DND-41 (cell line): Measurements from ENCODE around the gene PIAS3.

ENCODE experiments used
- ATAC-seq: fragments of 200-7000 bp; cut with Tn5 transposase; 3 replicates; pipeline ENCODE4 v1.9.1; 2021; ENCODE audit warnings: low read depth; ENCODE audit not compliant: insufficient read depth
- DNase-seq: peaks from one replicate; pipeline ENCODE4 v3.0.0-alpha.2; 2020
- H2AFZ ChIP-seq: 2 replicates; pipeline ENCODE4 v1.6.0; 2012; ENCODE audit warnings: low read depth, low read length
- H3K27ac ChIP-seq: 2 replicates; pipeline ENCODE4 v1.5.1; 2012; ENCODE audit warnings: low read length, inconsistent platforms
- H3K27me3 ChIP-seq: fragments of 200-600 bp; sonication (generic); 2 replicates; pipeline ENCODE4 v1.6.0; 2012; ENCODE audit warnings: low read length, mild to moderate bottlenecking, inconsistent platforms; ENCODE audit not compliant: insufficient read depth, poor library complexity
- H3K36me3 ChIP-seq: 2 replicates; pipeline ENCODE4 v1.5.1; 2012; ENCODE audit warnings: low read length, inconsistent platforms; ENCODE audit not compliant: insufficient read depth
- H3K4me1 ChIP-seq: 2 replicates; pipeline ENCODE4 v1.5.1; 2012; ENCODE audit warnings: mild to moderate bottlenecking, low read length; ENCODE audit not compliant: insufficient read depth
- H3K4me2 ChIP-seq: 2 replicates; pipeline ENCODE4 v1.6.0; 2012; ENCODE audit warnings: mild to moderate bottlenecking, moderate library complexity, low read length, inconsistent platforms; ENCODE audit not compliant: insufficient read depth
- H3K4me3 ChIP-seq, 2 experiments: fragments of 200-600 bp in 1 of 2; shearing (Covaris generic) in 1 of 2; 2 replicates each; pipeline ENCODE4 v1.5.1; 2012 to 2016; ENCODE audit warnings: inconsistent platforms in 2 of 2, low read length in 2 of 2, mild to moderate bottlenecking in 2 of 2, low read depth in 1 of 2, moderate library complexity in 1 of 2
- H3K79me2 ChIP-seq: 2 replicates; pipeline ENCODE4 v1.6.0; 2012; ENCODE audit warnings: low read length, inconsistent platforms; ENCODE audit not compliant: insufficient read depth
- H3K9ac ChIP-seq: 2 replicates; pipeline ENCODE4 v1.6.0; 2012; ENCODE audit warnings: low read depth, mild to moderate bottlenecking, inconsistent platforms, low read length, moderate library complexity
- H3K9me3 ChIP-seq: 2 replicates; pipeline ENCODE4 v1.5.1; 2012; ENCODE audit warnings: low read length, moderate library complexity, mild to moderate bottlenecking, inconsistent platforms; ENCODE audit not compliant: insufficient read depth, severe bottlenecking
- H4K20me1 ChIP-seq: 2 replicates; pipeline ENCODE4 v1.6.0; 2012; ENCODE audit warnings: low read length; ENCODE audit not compliant: insufficient read depth
- CTCF ChIP-seq: IDR thresholded peaks from 2 replicates; pipeline ENCODE4 v1.5.1; 2012; ENCODE audit warnings: borderline replicate concordance, low read length, moderate library complexity, mild to moderate bottlenecking; ENCODE audit not compliant: poor library complexity, severe bottlenecking; ENCODE audit errors: extremely low read depth
- EZH2 ChIP-seq: IDR thresholded peaks from 3 replicates; pipeline ENCODE4 v1.6.1; 2012; ENCODE audit warnings: borderline replicate concordance, low read depth, mild to moderate bottlenecking, moderate library complexity, low read length, inconsistent platforms; ENCODE audit not compliant: severe bottlenecking

PIAS3 gene

GRCh38 chr1:145877923-145878486 is 19.1 kb upstream of the PIAS3 start:
- H3K27ac ChIP-seq = no peak overlapping the region
- peaks cover 27% of the 10 kb centered on the region for H3K27me3 ChIP-seq
- no peaks in the 10 kb centered on the region for H3K9me3 ChIP-seq
- H4K20me1 ChIP-seq = no peaks in the 10 kb centered on the region; the same call in 1 of the 2 replicates
- no peak overlapping the region for H3K4me3 ChIP-seq
- ATAC-seq = no peak
- H3K4me2 ChIP-seq = no peak overlapping the region
- no peak for TF ChIP-seq EZH2
- no peak for TF ChIP-seq CTCF
- DNase-seq = no peak
- H3K36me3 ChIP-seq = no peaks in the 10 kb centered on the region
- no peak overlapping the region for H3K9ac ChIP-seq
- H3K4me1 ChIP-seq = no peaks in the 10 kb centered on the region
- no peaks in the 10 kb centered on the region for H3K79me2 ChIP-seq
- no peak overlapping the region for H2AFZ ChIP-seq

- Histone ChIP-seq H3K79me2 (no peaks in the 10 kb centered on the region), H3K27me3 (peaks cover 32% of the 10 kb centered on the region), H3K9ac (no peak overlapping the region), H3K4me1 (no peaks in the 10 kb centered on the region), H3K4me2 (no peak overlapping the region), H2AFZ (no peak overlapping the region), H4K20me1 (no peaks in the 10 kb centered on the region; the same call in 1 of the 2 replicates), H3K36me3 (no peaks in the 10 kb centered on the region), H3K27ac (no peak overlapping the region), H3K9me3 (no peaks in the 10 kb centered on the region), H3K4me3 (no peak overlapping the region)
- DNase-seq (no peak), ATAC-seq (no peak)
- TF ChIP-seq EZH2 (no peak), CTCF (no peak)
Measured at GRCh38 chr1:145874646-145875045, 15.8 kb upstream of the PIAS3 start.

GRCh38 chr1:145871994-145872924 is 13.4 kb upstream of the PIAS3 start:
- no peak overlapping the region for H3K9ac ChIP-seq
- TF ChIP-seq CTCF = no peak
- TF ChIP-seq EZH2 = no peak
- H3K9me3 ChIP-seq = no peaks in the 10 kb centered on the region
- H3K4me1 ChIP-seq = no peaks in the 10 kb centered on the region
- no peak overlapping the region for H3K4me2 ChIP-seq
- no peak for DNase-seq
- H4K20me1 ChIP-seq = no peaks in the 10 kb centered on the region
- H3K4me3 ChIP-seq = no peak overlapping the region
- H3K79me2 ChIP-seq = no peaks in the 10 kb centered on the region
- no peak for ATAC-seq
- no peak overlapping the region for H3K27ac ChIP-seq
- no peaks in the 10 kb centered on the region for H3K36me3 ChIP-seq
- peaks cover 34% of the 10 kb centered on the region for H3K27me3 ChIP-seq
- H2AFZ ChIP-seq = no peak overlapping the region
